Measurements from ENCODE around the gene KLHL26.

Gene KLHL26

DNA sequence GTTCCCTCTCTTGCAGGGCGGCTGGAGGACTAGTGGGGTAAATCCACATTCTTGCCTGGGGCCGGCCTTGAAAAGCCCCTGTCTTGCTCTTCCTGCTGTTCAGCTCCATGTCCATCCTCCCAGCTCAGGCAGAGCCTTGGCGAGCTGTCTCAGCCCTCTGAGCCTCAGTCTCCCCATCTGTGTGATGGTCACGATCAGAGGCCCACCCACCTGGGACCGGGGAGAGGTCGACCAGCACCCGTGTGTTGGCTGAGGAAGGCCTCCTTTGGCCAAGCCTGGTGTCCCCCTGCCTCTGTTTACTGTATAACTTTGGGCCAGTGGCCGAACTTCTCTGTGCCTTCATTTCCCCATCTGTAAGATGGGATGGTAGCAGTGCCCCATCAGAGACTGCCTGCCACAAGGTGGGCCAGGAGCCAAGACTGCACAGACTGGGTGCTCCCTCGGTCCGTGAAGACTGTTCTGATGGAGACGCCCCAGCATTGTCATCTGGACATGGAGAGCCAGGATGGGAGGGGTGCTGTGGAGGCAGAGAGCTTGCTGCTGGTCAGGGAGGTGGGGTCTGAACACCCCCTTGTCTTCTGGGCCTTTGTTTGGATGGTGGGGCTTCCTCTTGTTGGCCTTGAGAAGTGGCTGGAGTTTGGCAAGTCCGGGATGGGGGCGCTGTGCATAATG, 18.5 kb downstream of the KLHL26 start:
- H3K4me3 ChIP-seq (ENCODE audit: low read length), result no peak overlapping the region
- TF ChIP-seq ZNF274 (IDR thresholded peaks at IDR 0.05; ENCODE audit: low read depth, low read length), result no peak

GRCh38 chr19:18656337-18657086, 19.7 kb downstream of the KLHL26 start:
- no peak overlapping the region for H3K4me3 ChIP-seq (ENCODE audit: low read length)
- no peak for TF ChIP-seq ZNF274 (IDR thresholded peaks at IDR 0.05; ENCODE audit: low read depth, low read length)

DNA sequence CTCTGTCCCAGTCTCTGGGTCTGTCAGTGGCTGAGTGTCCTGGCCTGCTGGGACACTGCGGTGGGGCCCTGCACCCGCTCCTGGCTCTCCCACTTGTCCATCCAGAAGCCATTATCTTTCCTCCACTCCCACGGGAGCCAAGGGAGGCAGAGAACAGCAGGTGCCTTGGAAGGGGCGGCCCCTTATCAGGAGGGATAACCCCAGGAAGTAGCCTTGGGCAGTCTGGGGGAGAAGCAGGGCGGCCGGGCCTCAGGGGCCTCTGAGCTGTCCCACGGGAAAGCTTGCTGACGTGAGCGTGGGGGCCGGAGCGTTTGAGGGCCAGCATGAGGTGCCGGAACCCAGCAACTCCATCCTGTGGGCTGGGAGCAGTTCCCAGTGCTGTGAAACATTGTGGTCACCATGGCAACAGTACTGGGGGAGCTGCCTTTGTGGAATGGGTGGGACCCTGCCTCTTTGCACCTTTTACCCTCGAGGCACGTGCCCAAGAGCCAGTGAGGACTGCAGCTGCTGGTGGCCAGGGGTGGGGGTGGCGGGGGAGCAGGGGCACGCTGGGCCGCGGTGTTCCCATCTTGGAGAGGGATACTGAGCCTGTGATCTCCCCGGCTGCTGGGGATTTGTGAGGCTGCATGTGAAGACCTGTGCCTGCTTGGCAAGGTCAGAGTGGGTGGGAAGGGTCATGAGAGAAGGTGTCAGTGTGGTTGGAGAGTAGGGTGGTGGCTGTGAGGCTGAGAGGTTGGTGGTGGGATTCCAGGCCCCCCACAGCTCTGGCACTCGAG, 20.9 kb downstream of the KLHL26 start:
- no peak overlapping the region for H3K4me3 ChIP-seq (ENCODE audit: low read length)
- no peak for TF ChIP-seq ZNF274 (IDR thresholded peaks at IDR 0.05; ENCODE audit: low read depth, low read length)

GRCh38 chr19:18658366-18658855, 21.6 kb downstream of the KLHL26 start:
- H3K4me3 ChIP-seq (ENCODE audit: low read length), result no peak overlapping the region
- TF ChIP-seq ZNF274 (IDR thresholded peaks at IDR 0.05; ENCODE audit: low read depth, low read length), result no peak

DNA sequence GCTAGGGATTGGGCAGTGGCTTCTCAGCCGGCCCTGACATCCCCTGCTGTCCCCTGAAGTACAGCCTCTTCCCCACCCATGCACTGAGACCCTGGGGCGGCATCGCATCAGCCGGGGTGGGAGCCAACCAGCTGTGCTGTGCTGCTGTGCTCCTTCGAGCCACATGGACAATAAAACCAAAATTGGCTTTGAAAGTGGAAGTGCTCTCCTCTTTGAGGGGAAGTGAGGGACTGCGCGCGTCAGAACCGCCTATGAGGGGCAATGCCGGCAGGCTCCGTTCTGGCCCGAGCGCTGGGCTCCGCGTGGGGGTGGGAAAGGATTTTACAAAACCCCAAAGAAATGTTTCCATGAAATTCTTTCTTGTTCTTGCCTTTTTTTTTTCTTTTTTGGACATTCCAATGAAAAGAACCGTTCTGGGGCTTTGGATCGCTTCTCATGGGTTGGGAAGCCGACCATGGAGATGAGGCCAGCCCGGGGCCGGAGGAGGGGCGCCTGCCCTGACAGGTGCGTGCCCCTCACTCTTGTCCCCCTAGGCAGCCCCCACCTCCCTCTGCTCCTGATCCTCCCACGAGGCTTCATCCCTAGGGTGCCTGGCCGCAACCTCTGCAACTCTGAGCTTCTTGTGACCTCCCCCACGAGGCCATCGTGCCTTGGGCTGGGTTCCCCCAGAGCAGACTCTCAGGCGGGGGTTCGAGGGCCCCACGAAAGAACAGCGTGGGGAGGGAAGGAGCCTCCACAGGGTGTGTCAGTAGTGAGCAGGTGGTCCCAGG, 22.6 kb downstream of the KLHL26 start:
- H3K4me3 ChIP-seq (ENCODE audit: low read length), result no peak overlapping the region

DNA sequence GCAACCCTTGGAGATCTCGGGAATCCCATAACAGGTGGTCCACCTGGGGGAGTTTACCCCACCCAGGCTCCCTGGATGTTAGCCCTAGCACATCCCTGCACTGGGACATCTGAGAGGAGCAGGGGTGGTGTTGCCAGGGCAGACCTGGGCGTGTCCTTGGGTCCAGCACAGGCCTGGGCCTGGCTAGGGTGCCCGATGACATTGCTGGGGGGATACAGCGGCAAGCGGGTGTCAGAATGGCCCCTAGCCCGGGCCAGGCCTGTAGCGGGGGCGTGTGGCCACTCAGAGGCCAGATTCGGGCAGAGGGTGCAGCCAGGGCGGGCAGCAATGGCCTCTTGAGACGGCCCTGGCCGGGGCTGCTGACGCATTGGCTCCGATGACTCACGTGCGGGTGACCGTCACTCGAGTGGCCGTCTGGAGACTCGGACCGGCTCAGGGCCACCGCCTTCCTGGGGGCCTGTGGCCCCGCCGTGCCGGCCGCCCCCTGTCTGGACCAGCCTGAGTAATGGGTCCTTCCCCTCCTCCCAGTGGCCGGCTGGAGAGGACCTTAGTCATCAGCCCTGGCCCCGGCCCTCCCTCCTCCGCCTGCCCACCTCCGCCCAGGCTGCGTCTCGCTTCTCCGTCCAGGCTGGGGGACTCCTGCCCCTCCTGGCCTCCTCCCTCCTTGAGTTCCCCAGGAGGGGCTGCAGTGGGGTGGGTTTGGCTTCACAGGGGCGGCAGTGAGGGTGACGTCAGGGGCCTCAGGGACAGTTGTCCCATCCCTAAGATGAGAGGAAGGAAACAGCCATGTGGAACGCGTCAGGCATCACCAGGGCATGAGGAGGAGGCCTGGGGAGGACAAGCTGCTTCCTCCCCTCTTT, 23.5 kb downstream of the KLHL26 start:
- H3K4me3 ChIP-seq (ENCODE audit: low read length), result no peak overlapping the region
- TF ChIP-seq ZNF274 (IDR thresholded peaks at IDR 0.05; ENCODE audit: low read depth, low read length), result no peak

More for the DNA sequence above, 22.6 kb downstream of the KLHL26 start:
- TF ChIP-seq ZNF274 (IDR thresholded peaks at IDR 0.05; ENCODE audit: low read depth, low read length), result no peak

GRCh38 chr19:18660939-18661670, 24.3 kb downstream of the KLHL26 start:
- no peak for TF ChIP-seq ZNF274 (IDR thresholded peaks at IDR 0.05; ENCODE audit: low read depth, low read length)
- H3K4me3 ChIP-seq (ENCODE audit: low read length), result no peak overlapping the region

- no peak for TF ChIP-seq ZNF274 (IDR thresholded peaks at IDR 0.05; ENCODE audit: low read depth, low read length)
- no peak overlapping the region for H3K4me3 ChIP-seq (ENCODE audit: low read length)
These were observed 26.3 kb downstream of the KLHL26 start for GRCh38 chr19:18662972-18663732.

GRCh38 chr19:18663940-18664530, 27.2 kb downstream of the KLHL26 start:
- TF ChIP-seq ZNF274 (IDR thresholded peaks at IDR 0.05; ENCODE audit: low read depth, low read length), result no peak
- no peak overlapping the region for H3K4me3 ChIP-seq (ENCODE audit: low read length)

DNA sequence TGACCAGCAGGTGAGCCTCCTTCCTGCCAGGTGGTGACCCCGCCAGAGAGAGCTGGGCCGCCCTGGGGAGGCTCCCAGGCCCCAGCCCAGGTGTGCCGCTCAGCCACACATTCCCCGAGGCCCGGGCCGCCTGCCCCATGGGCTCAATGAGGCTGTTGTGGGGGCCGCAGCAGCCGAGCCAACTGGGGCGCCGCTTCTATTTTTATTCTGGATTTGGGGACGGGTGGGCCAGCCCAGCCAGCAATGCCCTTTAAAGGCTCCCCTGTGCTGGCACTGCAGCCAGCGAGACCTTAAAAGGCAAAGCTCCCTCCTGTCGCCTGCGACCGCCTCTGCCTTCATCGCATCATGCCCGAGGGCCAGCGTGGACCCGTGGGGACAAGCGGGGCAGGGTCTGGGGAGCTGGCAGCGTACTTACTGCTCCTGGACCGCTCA, 29.0 kb downstream of the KLHL26 start:
- TF ChIP-seq ZNF274 (IDR thresholded peaks at IDR 0.05; ENCODE audit: low read depth, low read length), result no peak
- H3K4me3 ChIP-seq (ENCODE audit: low read length), result no peak overlapping the region

DNA sequence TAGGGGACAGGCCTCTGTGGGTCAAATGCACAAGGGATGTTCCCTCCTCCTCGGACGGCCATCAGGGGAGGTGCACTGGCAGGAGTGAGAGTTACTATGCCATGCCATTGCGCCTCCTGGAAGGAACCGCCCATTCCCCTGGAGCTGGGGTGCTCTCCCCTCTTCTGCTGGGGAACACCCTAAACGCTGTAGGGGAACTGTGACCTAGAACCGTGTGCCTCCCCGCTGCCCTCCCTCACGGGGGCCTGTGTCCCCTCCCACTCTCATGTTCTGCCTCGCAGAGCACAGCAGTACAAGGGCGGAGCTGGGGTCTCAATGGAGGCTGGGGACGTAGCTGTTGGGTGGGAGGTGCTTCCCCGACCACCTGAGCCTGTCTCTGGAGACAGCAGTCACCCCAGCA, 29.5 kb downstream of the KLHL26 start:
- no peak overlapping the region for H3K4me3 ChIP-seq (ENCODE audit: low read length)
- TF ChIP-seq ZNF274 (IDR thresholded peaks at IDR 0.05; ENCODE audit: low read depth, low read length), result no peak

All from GM08714 (cell line).